Thyroid gland (tissue), 4 donors: ENCODE measurements around the gene CASP3.

ENCODE experiments used
- POLR2A ChIP-seq, 2 donors: fragments of 450-650 bp; IDR thresholded peaks; one replicate each; pipeline ENCODE4 v1.6.1; 2017; ENCODE audit warnings: antibody characterized with exemption in 2 of 2, mild to moderate bottlenecking in 2 of 2, moderate library complexity in 1 of 2
- TF ChIP-seq, protein P1 (sequence below), 6 experiments: fragments of 200-600 bp in 3 of 6; fragments of 450-650 bp in 3 of 6; sonication (generic) in 3 of 6; IDR thresholded peaks; one replicate each; pipeline ENCODE4 v1.5.1; 2016 to 2019; ENCODE audit warnings: antibody characterized with exemption in 6 of 6, mild to moderate bottlenecking in 2 of 6, inconsistent platforms in 1 of 6, moderate library complexity in 1 of 6

DNA sequence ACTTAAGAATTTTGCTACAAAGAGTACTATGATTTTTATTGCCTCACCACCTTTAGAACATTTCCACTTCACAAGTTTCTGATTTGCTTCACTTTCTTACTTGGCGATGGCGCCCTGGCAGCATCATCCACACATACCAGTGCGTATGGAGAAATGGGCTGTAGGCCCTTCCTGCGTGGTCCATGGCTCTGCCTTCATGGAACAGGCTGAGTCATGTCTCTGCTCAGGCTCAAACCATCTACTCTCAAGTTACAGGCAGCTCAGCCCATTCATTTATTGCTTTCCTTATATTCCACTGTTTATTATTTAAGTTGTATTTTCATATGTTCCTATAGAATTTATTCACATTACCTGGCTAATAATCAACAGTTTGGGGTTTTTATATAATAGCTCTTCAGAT, 21.1 kb downstream of the CASP3 start:
- TF ChIP-seq, protein P1, sequence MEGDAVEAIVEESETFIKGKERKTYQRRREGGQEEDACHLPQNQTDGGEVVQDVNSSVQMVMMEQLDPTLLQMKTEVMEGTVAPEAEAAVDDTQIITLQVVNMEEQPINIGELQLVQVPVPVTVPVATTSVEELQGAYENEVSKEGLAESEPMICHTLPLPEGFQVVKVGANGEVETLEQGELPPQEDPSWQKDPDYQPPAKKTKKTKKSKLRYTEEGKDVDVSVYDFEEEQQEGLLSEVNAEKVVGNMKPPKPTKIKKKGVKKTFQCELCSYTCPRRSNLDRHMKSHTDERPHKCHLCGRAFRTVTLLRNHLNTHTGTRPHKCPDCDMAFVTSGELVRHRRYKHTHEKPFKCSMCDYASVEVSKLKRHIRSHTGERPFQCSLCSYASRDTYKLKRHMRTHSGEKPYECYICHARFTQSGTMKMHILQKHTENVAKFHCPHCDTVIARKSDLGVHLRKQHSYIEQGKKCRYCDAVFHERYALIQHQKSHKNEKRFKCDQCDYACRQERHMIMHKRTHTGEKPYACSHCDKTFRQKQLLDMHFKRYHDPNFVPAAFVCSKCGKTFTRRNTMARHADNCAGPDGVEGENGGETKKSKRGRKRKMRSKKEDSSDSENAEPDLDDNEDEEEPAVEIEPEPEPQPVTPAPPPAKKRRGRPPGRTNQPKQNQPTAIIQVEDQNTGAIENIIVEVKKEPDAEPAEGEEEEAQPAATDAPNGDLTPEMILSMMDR (IDR thresholded peaks at IDR 0.05): no peak
- no peak for TF ChIP-seq POLR2A (IDR thresholded peaks at IDR 0.05)
